Dermis lymphatic vessel endothelial cell (primary cell): Measurements from ENCODE around the gene KRT79. TPM values are rescaled to one million over a fixed set of nuclear protein-coding genes. Genes with fewer than 3 reads are reported as not detected.

Experiments
- total RNA-seq: library from RNA; depleted of rRNA; stranded (reverse); fragments of >200 nt; gene quantifications from 2 replicates; pipeline ENCODE4 v1.2.1, GENCODE V29; 2014

KRT79 gene
- total RNA-seq: not detected in 2 replicates

DNA sequence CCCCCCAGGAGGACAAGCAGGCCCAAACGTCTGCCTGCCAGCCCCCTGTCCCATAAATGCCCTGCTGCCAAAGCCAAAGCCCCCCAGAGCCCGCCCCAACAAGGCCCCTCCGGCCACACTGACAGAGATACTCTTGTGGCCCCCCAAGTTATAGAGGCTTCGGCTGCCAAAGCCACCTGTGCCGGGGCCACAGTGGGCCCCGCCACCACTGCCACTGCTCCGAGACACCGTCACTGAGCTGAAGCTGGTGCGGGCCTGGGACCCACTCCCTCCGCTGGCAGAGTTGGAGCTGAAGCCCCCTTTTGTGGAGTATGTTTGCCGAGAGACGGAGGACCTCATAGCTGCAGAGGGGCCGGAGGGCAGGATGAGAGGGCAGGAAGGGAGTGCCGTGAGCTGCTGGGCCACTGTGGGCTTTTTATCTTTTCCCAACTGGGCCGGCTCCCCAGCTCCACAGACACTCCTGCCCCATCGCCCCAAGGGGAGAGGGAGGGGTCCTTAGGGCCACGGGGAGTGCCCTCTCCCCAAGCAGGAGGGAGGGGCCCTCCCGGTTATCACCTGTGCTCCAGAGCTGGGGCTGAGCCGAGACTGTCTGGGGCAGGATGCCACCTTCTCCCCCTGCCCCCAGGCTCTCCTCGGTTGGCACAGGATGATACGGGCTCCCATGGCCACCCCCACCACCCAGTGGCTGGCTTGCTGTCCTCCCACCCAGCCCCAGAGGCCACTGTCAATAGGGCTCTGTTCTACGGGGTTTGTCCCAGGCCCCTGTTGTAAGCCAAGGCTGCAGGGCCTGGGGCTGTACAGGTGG lies at the start of gene KRT79:
KRT79 (minus strand) TSS at position 390 of the 805 bp plus-strand sequence; CDS start at position 339, 51 bp downstream.

DNA sequence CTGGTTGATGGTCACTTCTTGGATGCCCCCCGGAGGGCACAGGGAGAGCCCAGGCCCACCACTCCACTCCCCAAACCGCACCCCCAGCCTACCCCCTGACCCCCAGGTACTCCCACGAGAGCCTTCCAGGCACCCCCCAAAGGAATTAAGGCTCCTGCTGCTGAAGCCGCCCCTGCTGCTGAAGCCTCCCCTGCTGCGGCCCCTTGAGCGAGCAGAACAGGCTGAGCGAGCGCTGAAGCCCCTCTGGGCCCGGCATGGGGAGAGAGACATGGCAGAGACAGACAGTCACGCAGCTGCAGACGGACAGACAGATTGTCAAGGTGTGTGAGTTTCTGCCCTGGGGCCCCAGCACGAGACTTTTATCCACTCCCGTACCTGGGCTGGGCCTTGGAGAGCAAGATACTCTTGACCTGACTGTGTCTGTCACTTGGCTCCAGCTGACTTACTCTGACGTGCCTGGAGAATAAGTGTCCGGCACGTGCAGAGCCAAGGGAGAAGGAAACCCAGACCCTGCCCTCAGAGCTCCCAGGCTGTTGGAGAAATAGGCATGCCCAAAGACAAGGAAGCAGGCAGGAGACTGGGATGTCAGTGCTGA lies 14.6 kb upstream of the KRT79 start, which contains the start of gene KRT78:
KRT78 (minus strand) TSS at position 334 of the 595 bp plus-strand sequence; CDS start at position 270, 64 bp downstream.

DNA sequence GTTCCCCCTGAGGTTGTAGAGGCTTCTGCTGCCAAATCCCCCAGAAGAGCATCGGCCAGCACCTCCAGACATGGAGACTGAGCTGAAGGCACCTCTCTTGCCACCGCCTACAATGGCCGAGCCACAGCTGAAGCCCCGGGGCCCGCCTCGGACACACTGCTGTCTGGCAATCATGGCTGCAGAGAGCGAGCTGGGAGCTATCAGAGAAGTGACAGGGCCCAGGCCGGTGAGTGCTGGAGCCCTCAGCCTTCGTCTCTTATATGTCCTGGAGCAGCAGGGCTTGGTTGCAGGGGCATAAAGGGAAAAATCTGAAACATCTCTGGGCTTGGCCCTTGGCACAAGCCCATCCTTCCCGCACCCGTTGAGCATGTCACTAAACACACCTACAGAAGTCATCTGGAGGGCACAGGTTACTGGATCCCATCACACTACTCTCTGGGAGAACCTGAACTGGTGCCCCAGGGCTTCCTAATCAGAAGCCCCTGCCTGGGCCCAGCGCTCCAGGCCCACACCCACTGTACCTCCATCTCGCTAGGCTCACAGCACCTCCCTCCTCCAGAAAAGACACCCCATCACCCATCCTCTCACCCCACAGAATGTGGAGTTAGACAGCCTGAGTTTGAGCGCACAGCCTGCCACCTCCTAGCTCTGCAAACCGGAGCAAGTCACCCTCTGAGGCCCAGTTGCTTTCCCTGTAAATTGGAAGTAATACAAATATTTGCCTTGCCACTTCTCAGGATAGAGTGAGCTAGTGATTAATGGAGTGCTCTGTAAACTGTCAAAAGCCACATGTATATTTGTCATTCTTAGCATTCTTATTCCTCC lies 20.0 kb downstream of the KRT79 start, which contains the start of gene KRT4:
KRT4 (minus strand) TSS at position 232 of the 825 bp plus-strand sequence; CDS start at position 174, 58 bp downstream.

DNA sequence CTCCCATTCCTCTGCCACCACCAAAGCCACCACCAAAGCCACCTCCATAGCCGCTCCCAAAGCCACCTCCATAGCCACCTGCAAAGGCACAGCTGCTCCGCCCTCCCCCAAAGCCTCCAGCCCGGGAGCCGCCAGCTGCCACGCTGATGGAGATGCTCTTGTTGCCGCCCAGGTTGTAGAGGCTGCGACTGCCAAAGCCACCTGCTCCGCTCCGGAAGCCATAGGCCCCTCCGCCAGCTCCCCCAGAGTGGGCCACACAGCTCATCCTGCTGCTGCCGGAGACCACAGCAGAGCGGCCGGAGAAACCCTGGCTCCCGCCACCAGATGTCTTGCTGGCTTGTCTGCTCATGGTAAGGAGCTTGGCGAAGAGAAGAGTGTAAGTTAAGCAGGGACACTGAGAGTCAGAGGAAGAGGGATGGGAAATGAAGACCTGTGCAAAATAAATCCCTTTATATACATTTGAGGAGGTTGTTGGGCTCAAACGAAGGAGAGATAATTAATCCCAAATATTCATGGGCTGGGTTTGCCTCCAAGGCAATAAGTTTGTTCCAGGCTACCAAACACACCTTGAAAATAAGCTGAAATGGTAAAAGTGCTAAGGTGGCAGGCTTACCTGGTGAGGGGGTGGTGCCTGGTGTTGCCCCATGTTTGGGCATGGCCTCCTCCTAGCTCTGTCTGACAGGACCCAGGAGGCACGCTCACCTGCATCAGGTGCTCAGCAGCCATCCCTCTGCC lies 38.2 kb downstream of the KRT79 start, which contains the start of gene KRT3:
KRT3 (minus strand) TSS at position 424 of the 735 bp plus-strand sequence; CDS start at position 349, 75 bp downstream.

DNA sequence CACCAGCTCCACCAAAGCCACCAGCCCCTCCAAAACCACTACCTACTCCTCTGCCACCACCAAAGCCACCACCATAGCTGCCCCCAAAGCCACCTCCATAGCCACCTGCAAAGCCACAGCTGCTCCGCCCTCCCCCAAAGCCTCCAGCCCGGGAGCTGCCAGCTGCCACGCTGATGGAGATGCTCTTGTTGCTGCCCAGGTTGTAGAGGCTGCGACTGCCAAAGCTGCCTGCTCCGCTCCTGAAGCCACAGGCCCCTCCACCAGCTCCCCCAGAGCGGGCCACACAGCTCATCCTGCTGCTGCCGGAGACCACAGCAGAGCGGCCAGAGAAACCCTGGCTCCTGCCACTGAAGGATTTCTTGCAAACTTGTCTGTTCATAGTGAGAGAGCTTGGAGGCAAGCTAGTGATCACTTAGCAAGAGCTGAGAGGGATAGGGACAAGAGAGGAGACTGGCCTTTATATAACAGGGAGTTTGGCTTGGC lies 57.2 kb downstream of the KRT79 start, which contains the start of gene KRT76:
KRT76 (minus strand) TSS at position 433 of the 483 bp plus-strand sequence; CDS start at position 379, 54 bp downstream.

Other genes starting within 250 kb of the KRT79 start
- not detected in 2 replicates for gene KRT72, start 232.8 kb downstream of the KRT79 start, total RNA-seq
- gene KRT73, start 215.8 kb downstream of the KRT79 start, total RNA-seq: not detected in 2 replicates
- not detected in 2 replicates for gene KRT2, start 182.1 kb downstream of the KRT79 start, total RNA-seq
- not detected in 2 replicates for gene KRT1, start 153.9 kb downstream of the KRT79 start, total RNA-seq
- gene KRT77, start 130.8 kb downstream of the KRT79 start, total RNA-seq: not detected in 2 replicates
- gene KRT76, start 57.0 kb downstream of the KRT79 start, total RNA-seq: not detected in 2 replicates
- gene KRT3, start 38.2 kb downstream of the KRT79 start, total RNA-seq: not detected in 2 replicates
- not detected in 2 replicates for gene KRT4, start 20.2 kb downstream of the KRT79 start, total RNA-seq
- gene KRT78, start 14.7 kb upstream of the KRT79 start, total RNA-seq: not detected in 2 replicates
- 9.4 and 13.1 TPM in 2 replicates for gene KRT8, start 70.8 kb upstream of the KRT79 start, total RNA-seq
- 112 and 131 TPM in 2 replicates for gene KRT18, start 114.8 kb upstream of the KRT79 start, total RNA-seq
- 1,180 and 1,656 TPM in 2 replicates for gene EIF4B, start 172.1 kb upstream of the KRT79 start, total RNA-seq
- 19.1 and 31.5 TPM in 2 replicates for gene TNS2, start 215.8 kb upstream of the KRT79 start, total RNA-seq
- gene SPRYD3, start 245.1 kb upstream of the KRT79 start, total RNA-seq: 11.9 and 13.8 TPM in 2 replicates